GM21390 (cell line): ENCODE measurements around the gene ARHGAP27.
"Not testable (repeated sequence)": the region's sequence is repeated elsewhere in the genome, so short reads cannot be mapped to it uniquely, and the experiment has no call there.

Source experiments
- ATAC-seq: cut with Tn5 transposase; IDR thresholded peaks from one replicate; pipeline ENCODE4 v1.9.1; 2021; ENCODE audit not compliant: unreplicated experiment

ARHGAP27 gene

GRCh38 chr17:45446872-45447625, 14.4 kb upstream of the ARHGAP27 start:
- ATAC-seq = not testable (repeated sequence)

DNA sequence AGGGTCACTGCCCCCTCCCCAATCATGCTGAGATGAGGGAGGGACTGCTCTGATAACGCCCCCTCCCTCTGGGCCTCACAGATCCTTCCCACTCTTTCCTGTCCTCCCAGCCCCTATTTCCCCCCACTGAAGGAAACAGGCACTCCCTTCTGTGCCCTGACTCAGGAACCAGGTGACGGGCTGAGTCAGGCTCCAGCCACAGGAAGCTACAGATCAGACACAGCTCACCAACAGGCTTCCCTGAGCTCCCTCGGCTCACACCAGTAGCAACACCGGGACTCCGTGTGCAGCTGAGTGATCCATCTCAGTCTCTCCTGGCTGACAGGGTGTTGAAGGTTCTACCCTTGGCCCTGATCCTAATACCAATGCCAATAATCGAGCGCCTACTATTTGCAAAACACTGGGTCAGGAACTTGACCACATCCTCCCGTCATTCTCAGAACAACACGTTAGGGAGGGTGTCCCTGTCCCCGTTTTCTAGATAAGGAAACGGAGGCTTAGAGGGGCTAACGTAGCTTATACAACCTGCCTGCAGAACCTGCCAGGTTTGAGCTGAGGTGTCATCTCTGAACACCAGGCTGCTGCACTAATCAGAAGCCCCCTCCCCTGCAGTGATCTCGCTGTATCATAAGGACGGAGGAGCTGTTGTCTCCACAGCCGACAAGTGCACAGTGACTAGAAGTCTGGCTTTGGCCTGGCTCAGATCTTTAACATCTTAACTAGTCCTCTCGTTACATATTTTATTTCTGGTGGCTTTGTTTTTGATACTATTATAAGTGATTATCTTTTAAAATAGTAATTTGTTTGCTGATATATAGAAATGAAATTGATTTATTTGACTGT, 13.5 kb upstream of the ARHGAP27 start:
- ATAC-seq = not testable (repeated sequence)

DNA sequence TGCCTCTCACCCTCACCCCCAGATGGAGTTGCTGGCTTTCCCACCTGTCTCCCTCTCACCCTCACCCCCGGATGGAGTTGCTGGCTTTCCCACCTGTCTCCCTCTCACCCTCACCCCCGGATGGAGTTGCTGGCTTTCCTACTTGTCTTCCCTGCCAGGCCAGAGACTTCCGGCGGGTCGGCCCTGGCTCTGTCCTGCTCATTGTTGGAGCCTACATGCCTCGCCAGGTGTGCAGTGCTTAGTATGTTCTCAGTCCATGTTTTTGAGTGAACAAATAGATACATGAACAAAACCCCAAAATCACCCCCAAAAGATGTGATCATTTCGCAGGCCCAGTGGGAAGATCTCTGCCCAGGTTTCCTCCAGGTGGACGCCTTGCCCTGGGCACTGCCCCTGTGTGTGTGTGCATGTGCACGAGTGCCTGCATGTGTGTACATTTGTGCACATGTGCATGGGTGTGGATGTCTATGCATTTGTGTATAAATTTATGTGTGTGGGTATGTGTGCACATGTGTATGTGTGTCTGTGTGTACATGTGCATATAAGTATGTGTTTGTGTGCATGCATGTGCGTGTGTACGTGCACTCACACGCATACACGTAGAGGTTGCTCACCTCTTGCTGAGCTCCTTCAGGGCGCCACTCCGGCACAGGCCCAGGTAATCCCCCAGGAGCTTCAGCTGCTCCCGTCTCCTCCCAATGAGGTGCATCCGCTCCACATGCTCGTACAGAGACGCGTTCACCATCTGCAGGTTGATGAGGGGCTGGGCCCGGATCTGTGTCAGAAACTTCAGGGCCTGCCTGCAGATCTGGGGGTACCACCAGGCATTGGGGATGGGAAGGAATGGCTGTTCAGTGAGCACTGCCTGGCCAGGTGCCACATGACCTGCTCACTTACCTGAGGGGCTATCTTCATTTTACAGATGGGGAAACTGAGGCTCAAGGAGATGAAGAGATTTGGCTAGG, 12.5 kb upstream of the ARHGAP27 start:
- not testable (repeated sequence) for ATAC-seq

DNA sequence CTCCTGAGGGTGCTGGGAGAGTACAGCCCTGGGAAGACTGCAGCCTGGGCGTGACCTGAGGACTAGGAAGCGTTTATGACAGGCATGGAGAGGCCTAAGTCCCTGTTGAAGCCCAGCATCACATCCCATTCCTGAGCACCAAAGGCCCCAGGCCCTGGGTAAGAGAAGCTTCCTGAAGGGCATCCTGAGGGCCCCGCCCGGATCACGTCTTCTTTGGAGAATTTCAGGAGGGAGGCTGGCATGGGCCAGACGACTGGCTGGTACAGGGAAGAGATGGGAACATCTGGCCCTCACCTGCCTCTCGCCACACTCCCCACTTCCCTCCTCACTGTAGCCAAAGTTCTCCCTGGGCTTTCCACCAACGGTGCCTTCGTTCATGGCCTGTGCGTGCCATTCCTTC, 11.6 kb upstream of the ARHGAP27 start:
- ATAC-seq = not testable (repeated sequence)

DNA sequence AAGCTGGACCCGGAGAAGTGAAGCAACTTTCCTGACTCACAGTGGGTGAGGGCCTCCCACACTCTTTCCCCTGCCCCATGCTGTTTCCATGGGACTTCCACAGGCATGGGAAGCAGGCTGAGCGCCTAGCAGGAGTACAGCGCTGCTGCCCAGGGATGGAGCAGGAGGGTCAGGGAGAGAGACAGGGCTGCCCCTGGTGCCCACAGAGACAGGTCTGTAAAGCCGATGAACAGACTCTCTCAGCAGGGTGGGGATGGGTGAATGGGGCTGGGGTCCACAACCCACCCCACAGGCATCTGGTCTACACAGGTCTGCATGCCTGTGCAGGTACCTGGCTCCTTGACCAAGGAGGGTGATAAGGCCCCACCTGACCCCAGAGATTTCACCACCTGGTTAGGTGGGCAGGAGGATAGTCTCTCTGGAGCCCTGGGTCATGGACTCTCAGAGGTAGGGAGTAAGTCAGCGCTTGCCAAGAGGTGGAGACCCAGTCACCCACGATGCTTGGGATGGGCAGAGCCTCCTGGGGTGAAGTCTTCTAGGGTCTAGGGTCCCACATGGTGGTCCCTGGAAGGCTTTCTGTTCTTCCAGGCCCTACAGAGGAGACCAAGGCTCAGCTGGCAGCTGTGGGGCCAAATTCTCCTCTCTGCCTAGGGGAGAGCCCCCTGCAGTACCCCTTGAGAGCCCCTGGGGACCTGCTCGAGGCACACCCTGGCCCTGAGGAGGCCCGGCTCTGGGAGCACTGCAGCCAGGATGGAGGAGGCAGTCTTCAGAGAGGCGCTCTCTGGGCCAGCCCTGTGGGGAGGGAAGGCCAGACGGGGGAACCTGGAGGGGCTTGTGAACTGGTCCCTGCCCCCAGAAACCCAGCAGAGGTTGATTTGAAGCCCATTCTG, 10.9 kb upstream of the ARHGAP27 start:
- not testable (repeated sequence) for ATAC-seq

DNA sequence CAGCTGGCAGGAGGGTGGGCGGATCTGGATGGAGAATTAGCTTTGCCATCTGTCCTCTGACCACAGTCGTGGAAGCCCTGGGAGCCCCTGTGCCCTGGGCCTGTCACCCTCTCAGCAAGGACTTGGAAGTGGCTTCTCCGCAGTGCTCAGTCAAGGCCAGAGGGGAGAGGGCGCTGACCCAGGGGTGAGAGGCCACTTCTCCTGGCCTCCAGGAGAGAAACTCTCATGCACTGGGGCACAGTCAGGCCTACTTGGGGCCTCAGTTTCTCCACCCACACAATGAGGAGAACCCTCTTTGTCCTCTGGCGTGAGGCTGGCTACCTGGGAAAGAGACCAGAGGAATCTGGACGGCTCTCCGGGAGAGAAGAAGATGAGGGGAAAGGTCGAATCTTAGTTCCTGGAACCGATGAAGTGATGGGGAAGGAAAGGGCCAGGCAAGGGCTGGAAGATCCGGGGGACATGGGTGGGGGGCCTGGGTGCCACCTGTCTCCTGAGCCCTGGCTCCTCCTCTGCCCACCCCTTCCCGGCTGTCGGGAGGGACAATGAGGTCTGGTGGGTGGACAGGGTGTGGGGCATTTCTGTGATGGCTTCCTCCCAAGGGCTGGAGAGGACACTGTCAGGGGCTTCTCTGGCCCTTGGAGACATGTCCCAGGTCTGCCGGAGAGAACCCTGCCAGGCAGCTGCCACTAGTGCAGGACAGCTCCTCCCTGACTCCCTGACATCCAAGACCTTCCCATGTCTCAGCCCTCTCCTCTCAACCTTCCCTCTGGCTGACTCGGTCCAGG, 9.0 kb upstream of the ARHGAP27 start:
- no peak for ATAC-seq

- ATAC-seq = peak; percentile 85
Measured at GRCh38 chr17:45440839-45441515, 8.3 kb upstream of the ARHGAP27 start.

DNA sequence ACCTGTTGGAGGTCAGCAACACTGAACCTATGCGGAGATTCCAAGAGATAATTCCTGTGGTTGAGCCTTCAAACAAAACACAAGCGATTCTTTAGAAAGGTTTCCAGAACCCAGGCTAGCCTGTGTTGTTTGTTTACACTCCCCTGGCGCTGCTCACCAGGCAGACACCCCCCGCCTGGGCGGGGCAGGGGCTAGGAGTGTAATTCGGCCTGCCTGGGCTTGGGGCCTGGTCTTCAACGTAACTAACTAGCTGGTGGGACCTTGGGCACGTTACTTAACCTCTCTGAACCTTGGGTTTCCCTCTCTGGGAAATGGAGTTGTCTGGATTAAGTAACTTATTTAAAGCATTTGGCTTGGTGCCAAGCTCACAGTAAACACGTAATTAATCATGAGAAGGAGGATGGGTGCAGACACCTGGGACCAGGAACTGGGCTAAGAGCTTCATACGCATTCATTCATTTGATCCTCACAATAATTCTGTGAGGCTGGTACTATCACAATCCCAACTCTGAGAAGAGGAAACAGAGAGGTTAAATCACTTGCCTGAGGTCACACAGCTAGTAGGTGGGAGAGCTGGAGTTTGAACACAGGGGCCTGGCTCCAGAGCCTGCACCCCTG, 7.6 kb upstream of the ARHGAP27 start:
- ATAC-seq = no peak

GRCh38 chr17:45438931-45439610, 6.4 kb upstream of the ARHGAP27 start:
- ATAC-seq = no peak

GRCh38 chr17:45437465-45438283, 5.0 kb upstream of the ARHGAP27 start:
- no peak for ATAC-seq

GRCh38 chr17:45436625-45437464, 4.2 kb upstream of the ARHGAP27 start:
- no peak for ATAC-seq

- no peak for ATAC-seq
Measured at GRCh38 chr17:45436161-45436560, 3.5 kb upstream of the ARHGAP27 start.

DNA sequence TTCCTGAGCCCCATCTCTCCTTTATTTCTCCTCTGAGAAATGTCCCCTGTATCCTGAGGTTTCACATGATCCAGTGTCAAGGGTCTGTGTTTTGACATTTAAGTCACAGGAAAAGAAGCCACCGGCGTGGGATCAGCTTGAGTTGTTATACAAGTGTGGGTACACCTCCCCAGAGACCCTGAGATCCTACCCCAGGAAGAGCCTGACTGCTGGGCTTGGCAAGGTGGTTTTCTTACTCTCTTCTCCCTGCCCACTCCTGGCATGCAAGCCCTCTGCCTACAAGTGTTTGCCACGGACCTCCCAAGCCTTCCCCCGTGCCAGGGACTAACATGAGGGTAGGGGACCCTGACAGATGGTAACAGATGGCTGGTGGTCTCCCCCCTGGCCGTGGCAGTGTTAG, 2.8 kb upstream of the ARHGAP27 start:
- no peak for ATAC-seq

- ATAC-seq = no peak
Measured at GRCh38 chr17:45433159-45433535, 477 bp upstream of the ARHGAP27 start.

DNA sequence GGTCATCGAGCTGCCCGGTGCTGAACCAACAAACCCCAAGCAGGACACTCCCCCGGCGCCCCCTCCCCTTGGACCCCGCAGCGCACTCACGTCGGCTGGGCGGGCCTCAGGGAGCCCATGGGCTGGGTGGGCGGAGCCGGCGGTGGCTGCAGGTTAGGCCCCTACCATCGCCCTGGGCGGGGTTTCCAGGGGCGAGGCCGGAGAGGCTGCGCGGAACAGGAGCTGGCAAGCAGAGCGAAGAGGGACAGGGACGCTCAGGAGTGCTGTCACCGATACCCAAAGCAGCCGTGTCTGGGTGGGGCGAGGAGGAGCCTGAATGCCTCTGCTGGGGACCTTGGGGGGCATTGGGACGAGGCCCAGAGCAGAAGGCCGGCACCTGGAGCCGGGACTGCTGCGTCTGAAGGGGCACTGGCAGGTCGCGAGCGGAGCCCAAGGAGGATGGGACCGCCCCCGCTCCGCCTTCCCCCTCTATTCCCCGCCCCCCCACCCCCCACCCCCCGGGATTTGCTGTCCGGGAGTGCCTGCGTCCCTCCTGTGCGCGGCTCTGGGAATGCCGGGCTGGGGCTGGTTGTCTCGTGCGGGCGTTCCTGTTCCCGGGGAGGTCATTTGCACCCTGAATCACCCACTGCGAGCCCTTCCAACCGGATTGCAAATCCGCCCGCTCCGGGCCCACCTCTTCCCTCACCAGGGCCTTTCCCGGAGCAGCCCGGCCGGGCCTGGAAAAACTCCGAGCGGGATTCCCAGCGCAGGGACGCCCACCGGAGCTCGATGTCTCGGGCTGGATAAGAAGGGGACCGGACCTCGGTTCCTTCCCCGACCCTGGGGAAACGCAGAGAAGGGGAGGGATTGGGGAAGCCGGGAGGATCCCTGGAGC, 902 bp downstream of the ARHGAP27 start:
- ATAC-seq = peak; percentile 54
